HG02884 (cell line): ENCODE results near the gene SNX17.
"Not testable (repeated sequence)": the region's sequence is repeated elsewhere in the genome, so short reads cannot be mapped to it uniquely, and the experiment has no call there.

Experiments used
- ATAC-seq: cut with Tn5 transposase; IDR thresholded peaks from one replicate; pipeline ENCODE4 v1.9.1; 2021; ENCODE audit warnings: mild to moderate bottlenecking, moderate library complexity; ENCODE audit not compliant: unreplicated experiment

The SNX17 gene

DNA sequence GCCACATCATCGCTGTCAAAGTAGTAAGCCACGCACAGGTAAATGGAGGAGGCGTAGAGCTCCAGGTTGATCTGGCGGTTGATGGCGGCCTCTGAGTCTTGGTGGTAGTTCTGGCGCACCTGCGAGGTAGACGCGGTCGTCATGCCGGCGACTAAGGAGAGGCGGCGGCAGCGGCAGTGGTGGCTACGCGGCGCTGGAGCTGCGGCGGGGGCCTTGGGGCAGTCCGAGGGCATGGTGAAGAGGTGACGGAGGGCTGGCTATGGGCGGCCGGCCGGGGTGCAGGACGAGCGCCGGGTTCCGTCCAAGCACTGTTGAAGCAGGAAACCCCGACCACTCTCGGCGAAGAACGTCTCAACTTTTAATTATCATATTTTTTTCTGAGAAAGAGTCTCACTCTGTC is 22.8 kb downstream of the SNX17 start:
- no peak for ATAC-seq

DNA sequence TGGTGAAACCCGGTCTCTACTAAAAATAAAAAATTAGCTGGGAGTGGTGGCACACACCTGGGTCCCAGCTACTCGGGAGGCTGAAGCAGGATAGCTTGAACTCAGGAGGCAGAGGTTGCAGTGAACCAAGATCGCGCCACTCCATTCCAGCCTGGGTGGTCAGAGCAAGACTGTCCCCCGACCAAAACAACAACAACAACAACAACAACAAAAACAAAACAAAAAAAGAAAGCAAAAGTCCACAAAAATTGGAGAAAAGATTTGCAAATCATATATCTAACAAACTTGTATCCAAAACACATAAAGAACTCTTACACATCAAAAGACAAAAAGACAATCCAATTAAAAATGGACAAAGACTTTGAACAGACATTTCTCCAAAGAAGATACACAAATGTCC is 28.5 kb downstream of the SNX17 start:
- ATAC-seq: no peak

DNA sequence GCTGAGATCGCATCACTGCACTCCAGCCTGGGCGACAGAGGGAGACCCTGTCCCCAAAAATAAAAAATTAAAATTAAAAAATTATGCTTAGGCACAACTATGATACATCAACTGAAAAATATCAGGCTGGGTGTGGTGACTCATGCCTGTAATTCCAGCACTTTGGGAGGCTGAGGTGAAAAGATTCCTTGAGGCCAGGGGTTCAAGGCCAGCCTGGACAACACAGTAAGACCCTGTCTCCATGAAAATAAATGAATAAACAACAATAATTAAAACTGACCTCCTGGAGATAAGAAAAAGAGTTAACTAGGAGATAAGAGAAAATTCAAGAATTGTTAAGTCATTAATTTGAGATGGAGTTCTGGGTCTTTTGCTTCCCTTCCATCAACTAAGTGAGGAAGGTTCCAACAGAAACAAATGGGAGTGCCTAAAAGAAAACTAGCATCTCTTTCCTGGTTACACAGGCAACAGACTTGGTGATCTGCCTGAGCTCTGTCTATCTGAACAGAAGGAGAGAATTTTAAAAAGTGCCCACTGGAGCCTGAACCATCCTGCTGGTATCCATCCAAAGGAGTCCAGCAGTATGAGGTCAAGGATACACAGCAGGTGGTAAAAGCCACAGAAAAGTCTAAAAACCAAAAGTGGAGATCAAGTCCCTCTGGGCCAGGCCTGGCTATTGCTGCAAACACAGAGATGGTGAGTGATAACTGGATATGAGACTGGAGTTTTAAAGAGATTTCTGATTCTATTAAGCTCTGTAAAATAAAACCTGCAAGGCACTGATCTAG is 30.1 kb downstream of the SNX17 start:
- ATAC-seq: no peak

DNA sequence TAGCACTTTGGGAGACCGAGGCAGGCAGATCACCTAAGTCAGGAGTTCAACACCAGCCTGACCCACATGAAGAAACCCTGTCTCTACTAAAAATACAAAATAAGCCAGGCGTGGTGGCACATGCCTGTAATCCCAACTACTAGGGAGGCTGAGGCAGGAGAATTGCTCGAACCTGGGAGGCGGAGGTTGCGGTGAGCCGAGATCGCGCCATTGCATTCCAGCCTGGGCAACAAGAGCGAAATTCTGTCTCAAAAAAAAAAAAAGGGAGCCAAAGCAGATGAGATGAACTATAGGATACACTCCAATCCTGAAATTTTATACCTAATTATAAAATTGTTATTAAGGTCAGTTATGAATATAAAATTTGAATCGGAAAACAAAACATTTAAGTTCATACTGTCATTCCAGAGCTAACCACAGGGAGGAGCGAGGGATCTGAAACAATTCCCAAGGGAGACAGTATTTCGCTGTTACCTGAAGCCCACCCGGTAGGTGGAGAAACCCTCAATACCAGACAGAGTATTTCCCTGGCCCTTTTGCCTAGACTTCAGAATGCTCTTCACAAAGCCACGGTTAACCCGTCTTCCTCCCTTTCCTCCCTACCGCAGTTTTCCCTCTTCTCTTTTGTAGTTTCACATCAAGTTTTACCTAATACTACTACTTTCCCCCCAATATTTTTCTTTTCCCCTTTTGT is 37.5 kb downstream of the SNX17 start:
- no peak for ATAC-seq

DNA sequence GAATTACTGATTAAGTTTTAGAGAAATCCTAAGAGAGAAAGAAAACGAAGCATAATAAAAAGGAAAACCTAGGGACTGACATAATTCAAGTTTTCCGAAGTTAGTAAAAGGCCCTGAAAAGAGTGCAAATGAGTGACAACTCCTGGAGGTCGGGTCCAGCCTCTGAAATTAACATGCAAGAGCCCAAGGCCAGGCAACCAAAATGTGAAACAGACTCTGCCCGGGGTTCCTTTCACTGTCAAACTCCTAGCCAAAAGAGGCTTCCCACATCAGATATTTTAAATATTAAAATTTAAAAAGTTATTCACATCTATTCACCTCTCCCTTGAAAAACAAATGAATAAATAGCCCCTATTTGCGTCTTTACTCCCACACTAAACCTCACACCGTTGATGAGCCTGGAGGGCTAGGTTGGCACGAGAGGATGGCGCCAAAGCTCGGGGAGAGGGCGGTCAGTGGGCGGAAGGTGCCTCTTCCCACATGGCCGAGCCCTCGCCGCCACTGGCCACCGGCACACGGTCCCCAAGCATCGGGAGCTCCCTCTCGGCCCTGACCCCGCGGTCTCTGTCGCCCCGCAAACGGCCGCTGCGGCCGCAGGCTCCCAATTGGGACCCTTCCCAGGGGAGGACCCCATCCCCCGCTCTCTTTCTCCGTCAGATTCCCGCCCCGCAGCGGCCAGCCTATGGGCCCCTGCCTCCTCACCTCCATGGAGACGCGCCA is 38.3 kb downstream of the SNX17 start:
- peak; percentile 27 for ATAC-seq

DNA sequence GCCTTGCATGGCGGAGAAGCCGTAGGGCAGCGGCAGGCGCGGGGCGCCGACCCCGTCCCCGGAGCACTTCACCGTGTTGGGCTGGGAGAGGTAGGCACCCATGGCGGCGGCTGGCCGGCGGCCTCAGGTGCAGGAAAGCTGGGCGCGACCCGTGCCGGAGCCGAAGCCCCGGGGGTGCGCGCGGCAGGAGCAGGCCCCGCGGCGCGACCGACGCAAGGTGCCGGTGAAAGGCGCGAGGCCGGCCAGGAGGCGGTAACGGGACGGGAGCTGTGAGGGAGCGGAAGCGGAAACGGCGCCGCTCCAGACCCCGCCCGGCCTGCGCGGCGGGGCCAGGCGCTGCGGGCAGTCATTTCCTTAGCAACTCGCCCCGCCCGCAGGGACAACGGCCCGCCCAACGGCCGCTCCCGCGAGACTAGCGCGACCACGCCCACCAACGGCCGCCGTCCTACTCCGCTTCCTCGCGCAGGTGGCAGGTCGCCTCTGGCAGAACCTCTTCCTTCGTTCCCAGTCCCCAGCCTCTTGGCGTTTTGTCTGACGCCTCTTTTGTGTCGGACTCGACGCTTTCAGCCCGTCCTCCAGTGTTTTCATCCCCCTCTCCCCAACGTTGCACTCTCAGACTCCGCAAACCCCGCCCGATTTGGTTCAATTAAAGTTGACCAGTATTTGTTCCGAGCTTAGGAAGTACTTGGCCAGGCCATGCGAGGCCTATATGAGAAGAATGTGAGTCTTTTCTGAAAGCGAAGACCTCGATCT is 39.1 kb downstream of the SNX17 start, which contains the start of gene PPM1G:
PPM1G (minus strand) TSS at position 271 of the 753 bp plus-strand sequence; CDS start at position 102, 169 bp downstream.
- ATAC-seq: peak; percentile 92

DNA sequence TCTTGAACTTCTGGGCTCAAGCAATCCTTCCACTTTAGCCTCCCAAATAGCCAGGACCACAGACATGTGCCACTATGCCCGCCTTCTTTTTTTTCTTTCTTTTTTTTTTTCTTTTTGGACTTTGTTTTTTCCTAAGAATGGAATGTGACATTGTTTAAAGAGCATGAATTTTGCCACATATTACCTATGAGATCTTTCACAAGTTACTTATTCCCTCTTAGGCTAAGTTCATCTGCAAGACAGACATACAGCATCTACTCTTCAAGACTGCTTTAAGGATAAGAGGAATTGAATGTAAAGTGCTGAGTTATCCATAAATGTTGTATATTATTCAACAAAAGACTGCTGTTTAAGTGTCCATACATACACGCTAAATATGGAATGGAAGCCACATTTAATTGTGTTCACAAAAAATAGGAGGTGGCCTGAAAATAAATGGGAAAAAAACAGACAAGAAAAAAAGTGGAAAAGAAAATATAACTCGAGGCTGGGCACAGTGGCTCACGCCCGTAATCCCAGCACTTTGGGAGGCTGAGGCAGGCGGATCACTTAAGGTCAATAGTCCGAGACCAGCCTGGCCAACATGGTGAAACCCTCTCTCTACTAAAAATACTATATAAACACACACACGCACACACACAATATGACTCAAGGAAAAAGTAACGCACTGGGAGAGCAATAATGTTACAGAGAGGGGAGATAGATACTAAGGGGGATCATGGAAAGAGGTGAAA is 42.2 kb downstream of the SNX17 start:
- ATAC-seq: no peak

DNA sequence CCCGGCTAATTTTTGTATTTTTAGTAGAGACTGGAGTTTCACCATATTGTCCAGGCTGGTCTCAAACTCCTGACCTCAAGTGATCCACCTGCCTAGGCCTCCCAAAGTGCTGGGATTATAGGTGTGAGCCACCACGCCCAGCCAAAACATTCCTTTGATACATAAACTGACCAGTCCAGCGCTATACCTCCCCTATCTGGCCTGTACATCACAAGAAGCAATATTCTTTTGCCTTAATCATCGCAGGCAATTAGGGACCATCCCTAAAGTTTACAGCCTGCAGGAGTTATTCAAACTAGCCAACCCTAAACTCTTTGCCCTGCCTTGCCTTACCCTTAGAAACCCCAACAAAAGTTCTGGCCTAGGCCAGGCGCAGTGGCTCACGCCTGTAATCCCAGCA is 45.7 kb downstream of the SNX17 start:
- ATAC-seq: no peak

DNA sequence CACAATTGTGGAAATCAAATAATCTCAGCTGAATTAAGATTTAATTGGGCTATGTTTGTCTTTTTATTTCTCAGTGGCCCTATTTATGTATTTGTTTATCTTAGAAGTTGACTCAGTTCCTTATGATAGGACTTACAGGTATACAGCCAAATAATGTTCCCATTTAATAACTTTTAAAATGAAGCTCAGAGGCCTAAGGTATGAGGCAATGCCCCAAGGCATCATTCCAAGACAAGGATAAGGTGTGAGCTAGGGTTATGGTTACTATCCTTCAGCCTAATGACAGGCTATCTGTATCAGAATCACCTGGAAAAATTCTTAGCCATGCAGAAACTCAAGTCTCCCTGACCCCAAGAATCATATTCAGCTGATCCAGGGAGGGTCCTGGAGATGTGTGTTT is 50.6 kb downstream of the SNX17 start:
- ATAC-seq: no peak

DNA sequence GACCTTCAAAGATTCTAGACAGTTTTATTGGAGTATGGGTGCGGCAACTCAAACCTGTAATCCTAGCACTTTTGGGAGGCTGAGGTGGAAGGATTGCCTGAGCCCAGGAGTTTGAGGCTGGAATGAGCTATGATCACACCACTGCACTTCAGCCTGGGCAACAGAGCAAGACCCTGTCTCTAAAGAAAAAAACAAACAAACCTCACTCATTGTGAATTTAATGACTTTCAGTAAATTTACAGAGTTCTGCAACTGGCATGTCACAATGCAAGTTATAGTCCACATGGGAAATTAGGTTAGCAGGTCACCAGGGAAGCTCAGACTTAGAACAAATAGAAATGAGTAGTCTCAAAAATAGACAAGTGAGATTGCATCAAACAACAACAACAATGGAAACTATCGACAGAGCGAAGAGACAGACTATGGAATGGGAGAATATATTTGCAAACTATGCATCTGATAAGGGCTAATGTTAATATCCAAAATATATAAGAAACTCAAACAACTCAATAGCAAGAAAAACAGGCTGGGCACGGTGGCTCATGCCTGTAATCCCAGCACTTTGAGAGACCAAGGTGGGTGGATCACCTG is 51.3 kb downstream of the SNX17 start:
- ATAC-seq: no peak

DNA sequence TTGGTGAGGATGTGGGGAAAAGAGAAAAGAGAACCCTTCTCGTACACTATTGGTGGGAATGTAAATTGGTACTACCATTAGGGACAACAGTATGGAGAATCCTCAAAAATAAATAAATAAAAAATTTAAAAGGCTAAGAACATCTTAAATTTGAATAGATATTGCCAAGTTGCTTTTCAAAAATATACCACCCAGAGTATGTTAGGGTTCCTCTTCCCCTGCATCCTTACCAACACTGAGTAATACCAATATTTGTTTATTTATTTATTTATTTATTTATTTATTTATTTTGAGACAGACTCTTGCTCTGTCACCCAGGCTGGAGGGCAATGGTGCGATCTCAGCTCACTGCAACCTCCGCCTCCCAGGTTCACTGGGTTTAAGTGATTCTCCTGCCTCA is 52.5 kb downstream of the SNX17 start:
- no peak for ATAC-seq

DNA sequence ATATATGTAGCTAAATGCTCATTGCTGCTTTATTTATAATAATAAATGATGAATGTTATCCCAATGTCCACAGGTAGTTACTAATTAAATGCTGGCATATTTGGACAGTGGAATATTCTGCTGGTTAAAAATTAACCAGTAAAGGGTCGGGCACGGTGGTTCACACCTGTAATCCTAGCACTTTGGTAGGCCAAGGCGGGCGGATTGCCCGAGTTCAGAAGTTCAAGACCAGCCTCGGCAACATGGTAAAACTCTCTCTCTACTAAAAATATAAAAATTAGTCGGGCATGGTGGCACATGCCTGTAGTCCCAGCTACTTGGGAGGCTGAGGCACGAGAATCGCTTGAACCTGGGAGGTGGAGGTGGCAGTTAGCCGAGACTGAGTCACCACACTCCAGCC is 54.6 kb downstream of the SNX17 start:
- ATAC-seq: not testable (repeated sequence)
